OCI-LY3 (cell line): ENCODE data around the gene HOXC6.

Experiments used
- H2AFZ ChIP-seq: fragments of 200-600, 300-600 bp; shearing (Covaris generic); 2 replicates; pipeline ENCODE4 v1.6.0; 2014; ENCODE audit warnings: antibody characterized with exemption, low read depth, low read length
- H3K27ac ChIP-seq: fragments of 200-600, 300-600 bp; sonication (generic); 2 replicates; pipeline ENCODE4 v1.5.1; 2014; ENCODE audit warnings: mild to moderate bottlenecking, low read length, moderate library complexity, mixed read lengths
- H3K27me3 ChIP-seq: fragments of 200-600, 300-600 bp; sonication (generic); 2 replicates; pipeline ENCODE4 v1.6.1; 2014; ENCODE audit warnings: low read depth, low read length, mixed read lengths
- H3K36me3 ChIP-seq: fragments of 200-600, 300-600 bp; sonication (generic); replicated peaks from 2 replicates; pipeline ENCODE3; 2014; ENCODE audit warnings: low read depth, low read length, mixed read lengths
- H3K4me1 ChIP-seq: fragments of 300-600, 200-600 bp; sonication (generic); 2 replicates; pipeline ENCODE4 v1.6.1; 2014; ENCODE audit warnings: low read length, mixed read lengths
- H3K4me2 ChIP-seq: fragments of 200-600, 300-600 bp; sonication (generic); 2 replicates; pipeline ENCODE4 v1.6.1; 2014; ENCODE audit warnings: low read length, mixed read lengths
- H3K4me3 ChIP-seq: fragments of 300-600, 200-600 bp; sonication (generic); 2 replicates; pipeline ENCODE4 v1.5.1; 2014; ENCODE audit warnings: antibody characterized with exemption, mild to moderate bottlenecking, low read length, moderate library complexity
- H3K79me2 ChIP-seq: fragments of 300-600, 200-600 bp; shearing (Covaris generic); 2 replicates; pipeline ENCODE4 v1.6.1; 2014; ENCODE audit warnings: mild to moderate bottlenecking, low read length, mixed read lengths
- H3K9ac ChIP-seq: fragments of 300-600, 200-600 bp; shearing (Covaris generic); 2 replicates; pipeline ENCODE4 v1.6.0; 2014; ENCODE audit warnings: mild to moderate bottlenecking, low read length, moderate library complexity
- H3K9me3 ChIP-seq: fragments of 200-600, 300-600 bp; shearing (Covaris generic); 2 replicates; pipeline ENCODE4 v1.6.1; 2014; ENCODE audit warnings: low read length, mixed read lengths; ENCODE audit not compliant: insufficient read depth
- H4K20me1 ChIP-seq: fragments of 200-600, 300-600 bp; sonication (generic); 2 replicates; pipeline ENCODE4 v1.6.1; 2016; ENCODE audit warnings: low read length, mixed read lengths; ENCODE audit not compliant: insufficient read depth
- CTCF ChIP-seq: fragments of 200-600, 300-600 bp; sonication (generic); IDR thresholded peaks from 2 replicates; pipeline ENCODE4 v1.5.1; 2014; ENCODE audit warnings: antibody characterized with exemption, low read length, low read depth
- EZH2phosphoT487 ChIP-seq: fragments of 200-600 bp; shearing (Covaris generic); IDR thresholded peaks from 2 replicates; pipeline ENCODE4 v1.6.1; 2018; ENCODE audit warnings: antibody characterized with exemption, mixed run types, low read depth

Gene HOXC6

GRCh38 chr12:53998110-53998899, 29.9 kb upstream of the HOXC6 start:
- no peaks in the 10 kb centered on the region for H3K79me2 ChIP-seq
- H3K9me3 ChIP-seq, result no peaks in the 10 kb centered on the region
- TF ChIP-seq CTCF (no peak), EZH2phosphoT487 (no peak)
- no peak overlapping the region for H3K9ac ChIP-seq
- no peak overlapping the region for H2AFZ ChIP-seq
- H3K4me1 ChIP-seq, result peaks cover 13% of the 10 kb centered on the region
- no peak overlapping the region for H3K4me3 ChIP-seq
- H3K4me2 ChIP-seq, result no peak overlapping the region
- no peaks in the 10 kb centered on the region; the same call in 1 of the 2 replicates for H3K27me3 ChIP-seq
- no peaks in the 10 kb centered on the region for H4K20me1 ChIP-seq
- H3K36me3 ChIP-seq, result no peaks in the 10 kb centered on the region
- no peak overlapping the region for H3K27ac ChIP-seq

- Histone ChIP-seq H3K79me2 (no peaks in the 10 kb centered on the region), H3K27me3 (no peaks in the 10 kb centered on the region; the same call in 1 of the 2 replicates), H3K27ac (no peak overlapping the region), H3K9ac (no peak overlapping the region), H3K36me3 (no peaks in the 10 kb centered on the region), H2AFZ (no peak overlapping the region), H3K4me2 (no peak overlapping the region), H4K20me1 (no peaks in the 10 kb centered on the region), H3K4me1 (peaks cover 12% of the 10 kb centered on the region), H3K4me3 (no peak overlapping the region), H3K9me3 (no peaks in the 10 kb centered on the region)
- TF ChIP-seq CTCF (no peak), EZH2phosphoT487 (no peak)
Measured at GRCh38 chr12:53998900-53999236, 29.4 kb upstream of the HOXC6 start.

GRCh38 chr12:53999559-54000115, 28.6 kb upstream of the HOXC6 start:
- no peak overlapping the region for H2AFZ ChIP-seq
- H3K4me1 ChIP-seq, result peaks cover 19% of the 10 kb centered on the region
- no peak for TF ChIP-seq EZH2phosphoT487
- TF ChIP-seq CTCF, result no peak
- H3K9ac ChIP-seq, result no peak overlapping the region
- H3K4me2 ChIP-seq, result no peak overlapping the region
- no peak overlapping the region for H3K4me3 ChIP-seq
- no peaks in the 10 kb centered on the region; the same call in 1 of the 2 replicates for H3K27me3 ChIP-seq
- H3K79me2 ChIP-seq, result no peaks in the 10 kb centered on the region
- H4K20me1 ChIP-seq, result no peaks in the 10 kb centered on the region
- H3K27ac ChIP-seq, result no peak overlapping the region
- H3K36me3 ChIP-seq, result no peaks in the 10 kb centered on the region
- H3K9me3 ChIP-seq, result no peaks in the 10 kb centered on the region
